Measurements from ENCODE around the gene ZCCHC10. TPM values are rescaled to one million over a fixed set of nuclear protein-coding genes. Genes with fewer than 3 reads are reported as not detected.
A peak's percentile ranks its signal among the peaks of the same experiment; 100 is the strongest.

Gene ZCCHC10
- total and polyA plus RNA-seq, 9 of the 15 experiments (the other 6 are each of a cell fraction or from before 2014, with no cell fraction given) = 11.9 to 146 (median 51.8) TPM

GRCh38 chr5:133051542-133052316 lies 25.4 kb upstream of the ZCCHC10 start, which contains the start of gene HSPA4 (continued):
- TF ChIP-seq ZNF561 (CRISPR knock-in tag; conservative IDR thresholded peaks at IDR 0.05) = no peak; the same call in 1 of the 2 replicates
- no peak for TF ChIP-seq CTCFL (IDR thresholded peaks at IDR 0.05; ENCODE audit: borderline replicate concordance, insufficient read depth, low read depth, low read length, poor library complexity, severe bottlenecking)
- no peak for TF ChIP-seq CC2D1A (IDR thresholded peaks at IDR 0.05)
- TF ChIP-seq ZNF695 (CRISPR knock-in tag; IDR thresholded peaks at IDR 0.05) = no peak
- TF ChIP-seq CGGBP1 (CRISPR knock-in tag; IDR thresholded peaks at IDR 0.05) = 0 out of 2 replicates have a peak, but pooled peaks have one; percentile 40
- TF ChIP-seq MEIS2 (IDR thresholded peaks at IDR 0.05; ENCODE audit: partially characterized antibody) = no peak
- TF ChIP-seq ETV6 (IDR thresholded peaks at IDR 0.05; ENCODE audit: borderline replicate concordance in 1 of 2, low read depth in 2 of 2, low read length in 1 of 2) = no peak; a peak in 1 of 4 replicates
- TF ChIP-seq ETV6 (CRISPR knock-in tag; IDR thresholded peaks at IDR 0.05; ENCODE audit: borderline replicate concordance) = peak; percentile 38; the same call in 1 of the 2 replicates
- TF ChIP-seq ZNF518B (CRISPR knock-in tag; IDR thresholded peaks at IDR 0.05) = no peak
- no peak for TF ChIP-seq MYNN (IDR thresholded peaks at IDR 0.05)
- no peak for TF ChIP-seq MYNN (CRISPR knock-in tag; IDR thresholded peaks at IDR 0.05)
- TF ChIP-seq NCOA1 (IDR thresholded peaks at IDR 0.05; ENCODE audit: low read depth) = no peak
- no peak for TF ChIP-seq CREB5 (CRISPR knock-in tag; IDR thresholded peaks at IDR 0.05)
- no peak for TF ChIP-seq ZBTB26 (CRISPR knock-in tag; IDR thresholded peaks at IDR 0.05)
- peak; percentile 91 to 92 for TF ChIP-seq NRF1 (conservative IDR thresholded peaks at IDR 0.05 in 1 of 2, IDR thresholded peaks at IDR 0.05 in 1 of 2)
- TF ChIP-seq FOXA3 (CRISPR knock-in tag; conservative IDR thresholded peaks at IDR 0.05 in 1 of 2, IDR thresholded peaks at IDR 0.05 in 1 of 2) = 0 out of 4 replicates have a peak, but pooled peaks of 1 of the 2 experiments have one; percentile 47
